Measurements from ENCODE around the gene GABARAP. TPM values are rescaled to one million over a fixed set of nuclear protein-coding genes. Genes with fewer than 3 reads are reported as not detected.

The GABARAP gene
- total and polyA plus RNA-seq, 10 of the 15 experiments (the other 5 are each of a cell fraction or from before 2014, with no cell fraction given): 134 to 613 (median 285) TPM

- no peak for DNase-seq (ENCODE audit: low read depth, low spot score)
- CTCF ChIA-PET: interaction anchor here (1.1 kb wide), 1 partner anchor 43 kb away, joined by 4 read pairs; no protein-coding TSS in a partner anchor
- H2AFZ ChIP-seq (ENCODE audit: control insufficient read depth, low read depth, low read length): no peak overlapping the region
Observed at GRCh38 chr17:7263801-7264078, 21.5 kb upstream of the GABARAP start.

More at GRCh38 chr17:7263801-7264078, 21.5 kb upstream of the GABARAP start:
- intact Hi-C loops (cut with micrococcal nuclease; ENCODE audit: unreplicated experiment): no loop called here
- no peak for ATAC-seq
- H3K79me2 ChIP-seq (ENCODE audit: control insufficient read depth, insufficient read depth, low read length): no peaks in the 10 kb centered on the region
- no peaks in the 10 kb centered on the region for H4K20me1 ChIP-seq (ENCODE audit: control insufficient read depth, insufficient read depth)
- no peak overlapping the region for H3K9ac ChIP-seq (ENCODE audit: control insufficient read depth, insufficient read depth, low read length)
- peaks cover 3 to 5% of the 10 kb centered on the region in 2 experiments; a peak in 2 of 4 replicates for H3K27me3 ChIP-seq (replicated peaks in 1 of 2; ENCODE audit: control insufficient read depth in 2 of 2, insufficient read depth in 2 of 2, low read length in 1 of 2)
- H3K4me1 ChIP-seq (ENCODE audit: control insufficient read depth, insufficient read depth, low read length): peaks cover 17% of the 10 kb centered on the region
- BruUV-seq (replicated peaks): no TSS peak
- no peak overlapping the region for H3K27ac ChIP-seq (ENCODE audit: control insufficient read depth, insufficient read depth)
- POLR2A ChIA-PET: interaction anchor here (0.6 to 0.7 kb wide), 2 partner anchors 66 to 99 kb away, joined by 3 to 6 read pairs; no protein-coding TSS in a partner anchor
- H3K4me2 ChIP-seq (ENCODE audit: control insufficient read depth, insufficient read depth): no peak overlapping the region
- WGBS (ENCODE audit: insufficient coverage, insufficient replicate concordance, low lambda C conversion rate, missing lambda C conversion rate): 55% methylated on average over 4 of the region's 4 CpGs
- SMC1A ChIA-PET (ENCODE audit: uncharacterized antibody, unreplicated experiment): interaction anchor here (0.8 kb wide), 1 partner anchor 9 kb away, joined by 6 read pairs; no protein-coding TSS in a partner anchor
- RAD21 ChIA-PET (ENCODE audit: unreplicated experiment): no interaction called here
- TF ChIP-seq USF1 (IDR thresholded peaks at IDR 0.05; ENCODE audit: borderline replicate concordance, extremely low read length, insufficient read depth, low read depth, low read length): no peak
- no peak for TF ChIP-seq TARDBP (IDR thresholded peaks at IDR 0.05; ENCODE audit: borderline replicate concordance)
- TF ChIP-seq MTA3 (IDR thresholded peaks at IDR 0.05; ENCODE audit: borderline replicate concordance, low read length): no peak
- TF ChIP-seq, protein P1, sequence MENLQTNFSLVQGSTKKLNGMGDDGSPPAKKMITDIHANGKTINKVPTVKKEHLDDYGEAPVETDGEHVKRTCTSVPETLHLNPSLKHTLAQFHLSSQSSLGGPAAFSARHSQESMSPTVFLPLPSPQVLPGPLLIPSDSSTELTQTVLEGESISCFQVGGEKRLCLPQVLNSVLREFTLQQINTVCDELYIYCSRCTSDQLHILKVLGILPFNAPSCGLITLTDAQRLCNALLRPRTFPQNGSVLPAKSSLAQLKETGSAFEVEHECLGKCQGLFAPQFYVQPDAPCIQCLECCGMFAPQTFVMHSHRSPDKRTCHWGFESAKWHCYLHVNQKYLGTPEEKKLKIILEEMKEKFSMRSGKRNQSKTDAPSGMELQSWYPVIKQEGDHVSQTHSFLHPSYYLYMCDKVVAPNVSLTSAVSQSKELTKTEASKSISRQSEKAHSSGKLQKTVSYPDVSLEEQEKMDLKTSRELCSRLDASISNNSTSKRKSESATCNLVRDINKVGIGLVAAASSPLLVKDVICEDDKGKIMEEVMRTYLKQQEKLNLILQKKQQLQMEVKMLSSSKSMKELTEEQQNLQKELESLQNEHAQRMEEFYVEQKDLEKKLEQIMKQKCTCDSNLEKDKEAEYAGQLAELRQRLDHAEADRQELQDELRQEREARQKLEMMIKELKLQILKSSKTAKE (IDR thresholded peaks at IDR 0.05; ENCODE audit: low read depth, poor library complexity, severe bottlenecking): no peak
- TF ChIP-seq ZSCAN29 (IDR thresholded peaks at IDR 0.05): no peak
- no peak for TF ChIP-seq RAD51 (IDR thresholded peaks at IDR 0.05)
- no peak for TF ChIP-seq ZBED1 (IDR thresholded peaks at IDR 0.05; ENCODE audit: borderline replicate concordance)
- TF ChIP-seq KAT2A (conservative IDR thresholded peaks at IDR 0.05; ENCODE audit: control insufficient read depth, low read depth, low read length): no peak
- TF ChIP-seq BACH1 (IDR thresholded peaks at IDR 0.05; ENCODE audit: borderline replicate concordance): no peak
- no peak for TF ChIP-seq MEF2B (IDR thresholded peaks at IDR 0.05; ENCODE audit: partially characterized antibody, poor library complexity, severe bottlenecking)
- TF ChIP-seq, protein P2, sequence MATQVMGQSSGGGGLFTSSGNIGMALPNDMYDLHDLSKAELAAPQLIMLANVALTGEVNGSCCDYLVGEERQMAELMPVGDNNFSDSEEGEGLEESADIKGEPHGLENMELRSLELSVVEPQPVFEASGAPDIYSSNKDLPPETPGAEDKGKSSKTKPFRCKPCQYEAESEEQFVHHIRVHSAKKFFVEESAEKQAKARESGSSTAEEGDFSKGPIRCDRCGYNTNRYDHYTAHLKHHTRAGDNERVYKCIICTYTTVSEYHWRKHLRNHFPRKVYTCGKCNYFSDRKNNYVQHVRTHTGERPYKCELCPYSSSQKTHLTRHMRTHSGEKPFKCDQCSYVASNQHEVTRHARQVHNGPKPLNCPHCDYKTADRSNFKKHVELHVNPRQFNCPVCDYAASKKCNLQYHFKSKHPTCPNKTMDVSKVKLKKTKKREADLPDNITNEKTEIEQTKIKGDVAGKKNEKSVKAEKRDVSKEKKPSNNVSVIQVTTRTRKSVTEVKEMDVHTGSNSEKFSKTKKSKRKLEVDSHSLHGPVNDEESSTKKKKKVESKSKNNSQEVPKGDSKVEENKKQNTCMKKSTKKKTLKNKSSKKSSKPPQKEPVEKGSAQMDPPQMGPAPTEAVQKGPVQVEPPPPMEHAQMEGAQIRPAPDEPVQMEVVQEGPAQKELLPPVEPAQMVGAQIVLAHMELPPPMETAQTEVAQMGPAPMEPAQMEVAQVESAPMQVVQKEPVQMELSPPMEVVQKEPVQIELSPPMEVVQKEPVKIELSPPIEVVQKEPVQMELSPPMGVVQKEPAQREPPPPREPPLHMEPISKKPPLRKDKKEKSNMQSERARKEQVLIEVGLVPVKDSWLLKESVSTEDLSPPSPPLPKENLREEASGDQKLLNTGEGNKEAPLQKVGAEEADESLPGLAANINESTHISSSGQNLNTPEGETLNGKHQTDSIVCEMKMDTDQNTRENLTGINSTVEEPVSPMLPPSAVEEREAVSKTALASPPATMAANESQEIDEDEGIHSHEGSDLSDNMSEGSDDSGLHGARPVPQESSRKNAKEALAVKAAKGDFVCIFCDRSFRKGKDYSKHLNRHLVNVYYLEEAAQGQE (IDR thresholded peaks at IDR 0.05; ENCODE audit: low read depth, low read length): no peak
- no peak for TF ChIP-seq MYB (IDR thresholded peaks at IDR 0.05; ENCODE audit: borderline replicate concordance, low read depth, low read length)
- TF ChIP-seq STAT1 (conservative IDR thresholded peaks at IDR 0.05): no peak
- FAIRE-seq: no peak
- no peaks in the 10 kb centered on the region for H3K9me3 ChIP-seq (replicated peaks; ENCODE audit: control insufficient read depth, insufficient read depth, low read length)
- no peak overlapping the region for H3K4me3 ChIP-seq
- in situ Hi-C loops (cut with MboI): no loop called here
- no peaks in the 10 kb centered on the region; a peak in 1 of 4 replicates for H3K36me3 ChIP-seq (ENCODE audit: control insufficient read depth in 2 of 2, insufficient read depth in 2 of 2, low read length in 1 of 2)

All from GM12878 (cell line).